Measurements from ENCODE around the gene CCDC146. TPM values are rescaled to one million over a fixed set of nuclear protein-coding genes. Genes with fewer than 3 reads are reported as not detected.

CCDC146 gene
- total and polyA plus RNA-seq, 2 of the 8 experiments (the other 6 are each of a cell fraction or from before 2014, with no cell fraction given), result 0.88 to 2.4 TPM

GRCh38 chr7:77288676-77289320 lies 166.4 kb downstream of the CCDC146 start (continued):
- TF ChIP-seq CHD7 (IDR thresholded peaks at IDR 0.05; ENCODE audit: insufficient replicate concordance, low read length) (no peak), MAFK (IDR thresholded peaks at IDR 0.05; ENCODE audit: low read depth, low read length) (no peak), SRF (IDR thresholded peaks at IDR 0.05; ENCODE audit: low read depth, low read length) (no peak), RAD21 (IDR thresholded peaks at IDR 0.05 in 1 of 2, conservative IDR thresholded peaks at IDR 0.05 in 1 of 2; ENCODE audit: low read depth in 2 of 2, low read length in 2 of 2) (no peak), TEAD4 (IDR thresholded peaks at IDR 0.05; ENCODE audit: low read depth, low read length) (no peak)

All from H1 (cell line).